ENCODE data around the gene JAK3.
"Not testable (repeated sequence)": the region's sequence is repeated elsewhere in the genome, so short reads cannot be mapped to it uniquely, and the experiment has no call there.

GRCh38 chr19:17887221-17887620 lies 39.4 kb upstream of the JAK3 start:
- not testable (repeated sequence) for TF ChIP-seq CTCF (IDR thresholded peaks at IDR 0.05; ENCODE audit: low read depth, low read length, missing input control); RAD21 (IDR thresholded peaks at IDR 0.05)
